ENCODE measurements around the gene WNT3. TPM values are rescaled to one million over a fixed set of nuclear protein-coding genes. Genes with fewer than 3 reads are reported as not detected.

WNT3 gene
- total and polyA plus RNA-seq, 4 donors: 0.74 to 2.9 (median 1.4) TPM

DNA sequence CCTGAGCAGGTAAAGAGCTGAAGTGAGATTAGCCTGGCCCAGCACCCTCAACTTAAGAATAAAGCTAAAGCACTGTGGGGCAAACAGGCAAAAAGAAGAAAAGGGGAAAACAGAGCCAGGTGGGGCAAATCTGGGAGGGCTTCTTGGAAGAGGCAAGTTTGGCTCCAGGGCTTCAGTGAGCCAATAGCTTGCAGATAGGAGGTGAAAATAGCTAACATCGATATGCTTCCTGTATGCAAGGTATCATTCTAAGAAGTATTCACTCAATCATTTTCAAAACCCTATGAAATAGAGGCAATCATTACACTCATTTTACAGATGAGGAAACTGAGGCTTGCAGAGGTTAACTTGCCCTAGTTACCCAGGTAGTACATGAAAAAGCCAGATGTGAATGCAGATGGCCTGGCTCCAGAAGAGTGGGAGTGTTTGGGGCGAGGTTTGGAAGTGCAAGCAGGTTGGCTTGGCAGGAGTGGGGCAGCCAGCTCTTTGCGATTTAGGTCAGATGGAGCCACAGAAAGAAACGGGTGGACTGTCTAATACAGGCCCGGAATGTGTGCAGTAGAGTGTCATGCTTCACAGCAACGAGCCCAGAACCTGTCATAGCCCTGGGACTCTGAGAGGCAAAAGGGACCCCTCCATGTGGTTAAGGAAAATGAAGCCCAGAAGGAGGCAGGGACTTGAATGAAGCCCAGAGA, 5.7 kb downstream of the WNT3 start:
- Histone ChIP-seq H3K4me1 (ENCODE audit: control insufficient read depth in 5 of 5, insufficient read depth in 5 of 5, low read length in 5 of 5) (no peaks in the 10 kb centered on the region), H3K27ac (ENCODE audit: low read depth in 1 of 2, low read length in 1 of 2) (no peak overlapping the region), H3K9me3 (ENCODE audit: control insufficient read depth in 4 of 4, insufficient read depth in 3 of 4, low read length in 3 of 4) (no peaks in the 10 kb centered on the region), H3K4me3 (no peak overlapping the region), H3K36me3 (ENCODE audit: control insufficient read depth in 4 of 4, insufficient read depth in 4 of 4, low read length in 4 of 4) (no peaks in the 10 kb centered on the region), H3K27me3 (ENCODE audit: control insufficient read depth in 3 of 3, insufficient read depth in 3 of 3, low read length in 2 of 3) (peaks cover 0 to 45% (median 29%) of the 10 kb centered on the region in 3 donors), H3K9ac (ENCODE audit: insufficient read depth in 1 of 2, low read length in 2 of 2) (no peak overlapping the region)
- no peak for ATAC-seq (ENCODE audit: insufficient read depth, low FRiP score)
- DNase-seq: no peak
- TF ChIP-seq, protein P1, sequence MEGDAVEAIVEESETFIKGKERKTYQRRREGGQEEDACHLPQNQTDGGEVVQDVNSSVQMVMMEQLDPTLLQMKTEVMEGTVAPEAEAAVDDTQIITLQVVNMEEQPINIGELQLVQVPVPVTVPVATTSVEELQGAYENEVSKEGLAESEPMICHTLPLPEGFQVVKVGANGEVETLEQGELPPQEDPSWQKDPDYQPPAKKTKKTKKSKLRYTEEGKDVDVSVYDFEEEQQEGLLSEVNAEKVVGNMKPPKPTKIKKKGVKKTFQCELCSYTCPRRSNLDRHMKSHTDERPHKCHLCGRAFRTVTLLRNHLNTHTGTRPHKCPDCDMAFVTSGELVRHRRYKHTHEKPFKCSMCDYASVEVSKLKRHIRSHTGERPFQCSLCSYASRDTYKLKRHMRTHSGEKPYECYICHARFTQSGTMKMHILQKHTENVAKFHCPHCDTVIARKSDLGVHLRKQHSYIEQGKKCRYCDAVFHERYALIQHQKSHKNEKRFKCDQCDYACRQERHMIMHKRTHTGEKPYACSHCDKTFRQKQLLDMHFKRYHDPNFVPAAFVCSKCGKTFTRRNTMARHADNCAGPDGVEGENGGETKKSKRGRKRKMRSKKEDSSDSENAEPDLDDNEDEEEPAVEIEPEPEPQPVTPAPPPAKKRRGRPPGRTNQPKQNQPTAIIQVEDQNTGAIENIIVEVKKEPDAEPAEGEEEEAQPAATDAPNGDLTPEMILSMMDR (IDR thresholded peaks at IDR 0.05; ENCODE audit: control extremely low read depth, extremely low read depth): no peak
- WGBS, 2 donors: 72 to 92% methylated on average over 6 of the region's 6 CpGs

DNA sequence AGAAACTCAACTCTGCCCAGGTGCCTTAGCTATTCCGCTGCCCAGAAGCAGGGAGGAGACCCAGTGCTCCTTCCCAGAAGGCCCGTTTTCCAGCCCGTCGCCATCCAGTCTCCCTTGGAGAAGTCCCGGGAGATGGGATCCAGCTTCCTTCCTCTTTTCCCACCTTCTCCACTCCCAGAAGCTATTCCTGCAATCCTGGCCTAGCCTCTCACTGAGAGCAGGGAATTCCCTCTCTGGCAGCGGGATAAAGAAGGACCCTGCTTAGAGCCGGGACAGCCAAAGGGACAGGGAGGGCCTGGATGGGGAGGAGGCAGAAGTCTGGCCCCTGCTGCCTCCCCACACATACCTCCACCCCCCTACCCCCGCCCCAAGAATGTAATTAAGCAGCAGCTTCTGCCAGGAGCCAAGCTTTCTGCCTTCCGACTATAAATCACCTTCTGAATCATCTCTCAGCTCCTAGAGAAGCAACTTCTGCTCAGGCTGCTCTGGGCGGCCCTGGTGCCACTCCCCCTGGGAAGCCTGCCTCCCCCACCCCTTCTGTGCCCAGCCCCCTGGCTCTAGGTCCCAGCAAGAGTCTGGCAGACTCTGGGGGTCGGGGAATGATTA, 6.4 kb downstream of the WNT3 start:
- TF ChIP-seq, protein P1 (IDR thresholded peaks at IDR 0.05; ENCODE audit: control extremely low read depth, extremely low read depth): no peak
- Histone ChIP-seq H3K9me3 (ENCODE audit: control insufficient read depth in 4 of 4, insufficient read depth in 3 of 4, low read length in 3 of 4) (no peaks in the 10 kb centered on the region), H3K27me3 (ENCODE audit: control insufficient read depth in 3 of 3, insufficient read depth in 3 of 3, low read length in 2 of 3) (peaks cover 0 to 38% (median 23%) of the 10 kb centered on the region in 3 donors), H3K36me3 (ENCODE audit: control insufficient read depth in 4 of 4, insufficient read depth in 4 of 4, low read length in 4 of 4) (no peaks in the 10 kb centered on the region), H3K9ac (ENCODE audit: insufficient read depth in 1 of 2, low read length in 2 of 2) (no peak overlapping the region), H3K4me1 (ENCODE audit: control insufficient read depth in 5 of 5, insufficient read depth in 5 of 5, low read length in 5 of 5) (no peaks in the 10 kb centered on the region), H3K27ac (ENCODE audit: low read depth in 1 of 2, low read length in 1 of 2) (no peak overlapping the region), H3K4me3 (no peak overlapping the region)
- no peak for ATAC-seq (ENCODE audit: insufficient read depth, low FRiP score)
- WGBS, 2 donors: 52 to 55% methylated on average over 11 of the region's 11 CpGs
- no peak for DNase-seq

DNA sequence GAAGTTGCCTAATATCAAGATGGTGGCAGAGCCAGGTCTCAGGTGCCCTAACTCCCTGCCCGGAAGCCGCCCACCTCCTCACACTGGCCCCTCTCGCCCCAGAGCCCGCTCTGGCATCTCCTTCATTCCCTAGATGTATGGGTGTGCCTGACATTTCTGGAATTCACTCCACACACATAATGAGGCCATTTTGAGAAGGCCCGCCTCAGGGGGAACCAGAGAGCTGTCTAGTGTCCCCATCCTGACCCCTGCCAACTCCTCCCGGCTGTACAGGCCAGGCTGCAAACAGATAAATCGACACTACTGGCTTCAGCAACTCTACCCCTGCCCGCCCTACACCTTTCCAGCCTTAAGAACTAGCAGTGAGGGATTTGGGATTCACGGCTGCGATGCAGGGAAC, 7.7 kb downstream of the WNT3 start:
- Histone ChIP-seq H3K4me3 (no peak overlapping the region), H3K36me3 (ENCODE audit: control insufficient read depth in 4 of 4, insufficient read depth in 4 of 4, low read length in 4 of 4) (no peaks in the 10 kb centered on the region), H3K9me3 (ENCODE audit: control insufficient read depth in 4 of 4, insufficient read depth in 3 of 4, low read length in 3 of 4) (no peaks in the 10 kb centered on the region), H3K9ac (ENCODE audit: insufficient read depth in 1 of 2, low read length in 2 of 2) (no peak overlapping the region), H3K27ac (ENCODE audit: low read depth in 1 of 2, low read length in 1 of 2) (no peak overlapping the region), H3K4me1 (ENCODE audit: control insufficient read depth in 5 of 5, insufficient read depth in 5 of 5, low read length in 5 of 5) (no peaks in the 10 kb centered on the region), H3K27me3 (ENCODE audit: control insufficient read depth in 3 of 3, insufficient read depth in 3 of 3, low read length in 2 of 3) (peaks cover 0 to 25% (median 10%) of the 10 kb centered on the region in 3 donors)
- DNase-seq (no peak), ATAC-seq (ENCODE audit: insufficient read depth, low FRiP score) (no peak)
- TF ChIP-seq, protein P1 (IDR thresholded peaks at IDR 0.05; ENCODE audit: control extremely low read depth, extremely low read depth): no peak
- 82 to 87% methylated on average over 10 of the region's 10 CpGs for WGBS, 2 donors
